Left forelimb (tissue), 1 donor: ENCODE results near the gene PDRG1.
"Not testable (repeated sequence)": the region's sequence is repeated elsewhere in the genome, so short reads cannot be mapped to it uniquely, and the experiment has no call there.

Source experiments
- DNase-seq: peaks from one replicate; pipeline ENCODE4 v3.0.0-alpha.2; 2018; ENCODE audit warnings: low spot score

Gene PDRG1

GRCh38 chr20:31966991-31967655 lies 15.3 kb upstream of the PDRG1 start:
- no peak for DNase-seq

DNA sequence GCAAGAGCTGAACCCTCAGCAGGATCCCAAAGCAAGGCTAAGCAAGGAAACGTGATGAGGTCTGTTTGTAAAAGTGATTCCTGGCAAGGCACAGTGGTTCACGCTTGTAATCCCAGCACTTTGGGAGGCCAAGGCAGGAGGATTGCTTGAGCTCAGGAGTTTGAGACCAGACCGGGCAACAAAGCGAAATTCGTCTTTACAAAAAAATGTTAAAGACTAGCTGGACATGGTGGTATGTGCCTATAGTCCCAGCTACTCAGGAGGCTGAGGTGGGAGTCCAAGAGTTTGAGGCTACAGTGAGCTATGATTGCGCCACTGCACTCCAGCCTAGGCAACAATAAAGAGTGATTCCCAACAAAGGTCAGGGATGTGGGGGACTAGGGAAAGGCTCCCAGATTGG lies 12.0 kb upstream of the PDRG1 start:
- DNase-seq, result no peak

GRCh38 chr20:31962761-31963160 lies 10.9 kb upstream of the PDRG1 start:
- no peak for DNase-seq

- DNase-seq, result no peak
Observed at GRCh38 chr20:31956556-31957526, 5.0 kb upstream of the PDRG1 start.

GRCh38 chr20:31954500-31954899 lies 2.7 kb upstream of the PDRG1 start:
- no peak for DNase-seq

DNA sequence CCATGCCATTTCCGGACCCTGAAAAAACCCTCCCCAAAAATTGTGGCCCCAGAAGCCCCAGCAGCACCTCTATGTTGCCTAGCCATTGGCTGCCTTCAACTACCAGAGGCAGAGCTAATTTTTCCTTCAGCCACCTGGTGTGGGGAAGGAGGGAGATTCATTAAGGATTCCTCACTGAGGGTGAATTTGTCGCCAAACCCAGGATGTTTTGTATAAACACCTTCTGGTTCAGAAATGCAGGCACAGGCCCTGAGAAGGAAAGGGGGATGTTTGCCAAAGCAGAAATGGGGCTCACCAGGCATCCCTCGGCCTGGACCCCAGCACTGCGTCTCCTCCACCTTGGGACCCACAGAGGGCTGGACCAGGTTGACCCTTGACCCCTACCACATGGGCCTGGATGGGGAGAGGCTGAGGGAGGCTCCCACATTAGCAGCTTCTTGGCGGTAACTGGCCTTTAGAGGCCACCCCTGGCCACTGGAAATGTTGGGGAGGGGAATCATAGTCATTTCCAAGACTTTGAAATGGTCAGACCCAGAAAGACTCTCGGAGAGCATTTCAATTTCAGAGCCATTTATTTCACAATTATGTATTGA lies 1.8 kb upstream of the PDRG1 start:
- no peak for DNase-seq

GRCh38 chr20:31951203-31951529 lies 680 bp downstream of the PDRG1 start:
- DNase-seq, result no peak

- DNase-seq, result no peak
Observed at GRCh38 chr20:31949877-31950646, 1.8 kb downstream of the PDRG1 start.

DNA sequence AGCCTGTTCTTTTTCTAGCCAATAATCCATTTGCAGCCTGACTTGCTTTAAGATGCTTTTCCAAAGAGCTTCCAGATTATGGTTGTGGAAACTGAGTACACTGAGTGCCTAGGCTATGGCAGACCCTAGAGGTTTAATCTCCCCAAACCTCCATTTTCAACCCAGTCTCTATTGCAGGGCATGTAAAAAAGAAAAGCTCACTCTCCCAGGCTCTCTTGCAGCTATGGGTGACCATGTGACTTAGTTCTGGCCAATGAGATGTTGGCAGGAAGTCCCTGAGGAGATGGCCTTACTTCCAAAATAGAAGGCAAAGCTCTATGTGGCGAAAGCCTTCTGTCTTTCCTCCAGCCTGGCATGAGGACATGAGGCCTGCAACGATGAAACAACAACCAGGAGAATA lies 3.8 kb downstream of the PDRG1 start:
- DNase-seq, result no peak

GRCh38 chr20:31945785-31946184 lies 6.1 kb downstream of the PDRG1 start:
- no peak for DNase-seq

- DNase-seq, result no peak
Observed at GRCh38 chr20:31945319-31945718, 6.5 kb downstream of the PDRG1 start.

- DNase-seq, result no peak
Observed at GRCh38 chr20:31943052-31943471, 8.8 kb downstream of the PDRG1 start.

DNA sequence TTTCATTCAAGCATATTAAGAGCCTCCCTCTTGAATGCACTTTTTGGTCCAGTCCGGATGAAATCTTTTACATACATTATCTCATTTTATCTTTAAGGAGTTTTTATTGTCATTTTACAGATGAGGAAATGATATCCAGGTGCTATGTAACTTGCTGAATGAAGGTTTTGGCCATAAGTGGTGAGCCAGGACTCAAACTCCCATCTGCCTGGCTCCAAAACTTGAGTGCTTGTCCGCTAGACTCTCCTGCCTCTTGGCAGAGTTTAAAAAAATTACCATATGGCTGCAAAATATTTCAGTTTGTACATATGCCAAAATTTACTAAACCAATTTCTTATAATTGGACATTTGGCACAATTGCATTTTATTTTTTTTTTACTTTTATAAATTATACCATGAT lies 12.2 kb downstream of the PDRG1 start:
- DNase-seq, result no peak

DNA sequence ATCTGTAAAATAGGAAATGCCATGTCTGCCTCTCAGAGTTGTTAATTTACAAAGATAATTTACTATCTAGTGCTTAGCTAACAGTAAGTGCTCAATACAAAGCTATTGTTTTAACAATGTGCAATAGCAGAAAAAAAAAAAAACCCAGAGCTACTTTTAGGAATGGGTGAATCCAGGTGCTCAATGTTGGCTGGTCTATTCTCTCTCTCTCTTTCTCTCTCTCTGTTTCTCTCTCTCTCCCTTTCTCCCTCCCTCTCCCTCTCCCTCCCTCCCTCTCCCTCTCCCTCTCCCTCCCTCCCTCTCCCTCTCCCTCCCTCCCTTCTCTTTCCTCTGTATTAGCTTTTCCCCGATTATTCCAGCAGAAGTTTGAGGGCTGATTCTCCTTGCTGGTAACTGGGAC lies 14.0 kb downstream of the PDRG1 start:
- no peak for DNase-seq

GRCh38 chr20:31936420-31936819 lies 15.4 kb downstream of the PDRG1 start:
- no peak for DNase-seq

DNA sequence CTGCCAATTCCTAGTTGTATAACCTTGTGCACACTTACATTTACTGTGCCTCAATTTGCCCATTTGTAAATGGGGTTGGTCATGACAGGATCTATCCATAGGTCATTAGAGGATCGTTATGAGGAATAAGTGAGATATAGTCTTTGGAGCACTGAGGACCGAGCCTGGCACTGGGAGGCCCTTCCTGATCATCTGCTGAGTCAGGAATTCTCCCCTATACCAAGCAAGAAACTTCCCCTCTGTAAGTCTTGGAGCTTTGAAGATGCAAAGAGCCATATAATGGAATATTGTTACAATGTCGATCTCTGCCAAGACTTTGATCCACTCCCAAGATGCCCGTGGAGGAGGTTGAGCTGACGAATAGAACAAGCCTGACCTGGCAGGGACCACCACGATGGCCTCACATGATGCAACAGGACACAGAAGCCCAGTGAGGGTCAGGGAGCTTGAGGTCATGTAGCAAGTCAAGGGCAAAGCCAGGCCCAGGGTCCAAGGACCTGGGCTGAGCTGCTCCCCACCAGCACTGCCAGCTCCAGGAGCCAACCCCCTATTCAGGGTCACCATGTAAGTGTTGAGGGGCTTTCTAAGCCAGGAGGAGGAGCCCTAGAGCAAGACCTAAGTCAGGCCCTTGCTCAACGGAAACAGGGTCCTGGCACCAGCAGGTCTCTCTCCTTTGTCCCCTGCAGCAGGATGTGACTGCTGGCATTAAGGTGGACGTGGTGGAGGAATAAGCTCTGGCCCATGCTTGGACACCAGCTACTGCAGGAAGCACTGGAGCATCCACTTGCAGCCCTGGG lies 16.7 kb downstream of the PDRG1 start:
- DNase-seq, result no peak

DNA sequence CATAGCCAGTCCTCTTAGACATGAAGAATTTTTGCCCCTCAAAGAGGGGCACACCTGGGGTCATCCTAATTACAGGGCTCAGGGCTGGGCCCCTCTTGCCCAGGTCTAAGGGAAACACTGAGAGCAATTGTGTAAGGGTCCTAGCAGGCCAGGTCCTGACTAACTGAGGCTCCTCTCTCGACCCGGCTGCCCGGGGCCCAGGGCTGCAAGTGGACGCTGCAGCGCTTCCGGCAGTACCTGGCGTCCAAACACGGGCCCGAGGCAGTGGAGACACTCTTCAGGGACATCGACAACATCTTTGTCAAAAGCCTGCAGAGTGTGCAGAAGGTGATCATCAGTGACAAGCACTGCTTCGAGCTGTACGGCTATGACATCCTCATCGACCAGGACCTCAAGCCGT lies 17.4 kb downstream of the PDRG1 start:
- no peak for DNase-seq

GRCh38 chr20:31933698-31934097 lies 18.1 kb downstream of the PDRG1 start:
- no peak for DNase-seq

- DNase-seq, result no peak
Observed at GRCh38 chr20:31930779-31931178, 21.1 kb downstream of the PDRG1 start.

GRCh38 chr20:31929631-31930030 lies 22.2 kb downstream of the PDRG1 start:
- DNase-seq, result not testable (repeated sequence)

GRCh38 chr20:31927627-31928159 lies 24.2 kb downstream of the PDRG1 start:
- DNase-seq, result no peak
